Psoas muscle (tissue), 8 donors: ENCODE results near the gene SLC39A11. TPM values are rescaled to one million over a fixed set of nuclear protein-coding genes. Genes with fewer than 3 reads are reported as not detected.

Experiments
- ATAC-seq, 4 donors: fragments of 200-7000 bp; cut with Tn5 transposase; one replicate each; pipeline ENCODE4 v1.9.1; 2020; ENCODE audit warnings: moderate library complexity in 3 of 4, mild to moderate bottlenecking in 2 of 4
- DNase-seq, 2 donors: peaks; one replicate each; pipeline ENCODE4 v3.0.0-alpha.2; 2020
- H3K27ac ChIP-seq: fragments of 200-600 bp; one replicate; pipeline ENCODE4 v1.8.0; 2022
- H3K27me3 ChIP-seq, 3 donors: fragments of 200-600 bp in 1 of 3; one replicate each; pipeline versions ENCODE4 v1.6.1 to v1.8.0; 2013 to 2022; ENCODE audit warnings: low read length in 2 of 3, mild to moderate bottlenecking in 2 of 3, moderate library complexity in 1 of 3; ENCODE audit not compliant: insufficient read depth in 3 of 3
- H3K36me3 ChIP-seq, 2 donors: fragments of 200-600 bp in 1 of 2; one replicate each; pipeline versions ENCODE4 v1.6.1 to v1.8.0; 2013 to 2022; ENCODE audit warnings: low read depth in 1 of 2, mild to moderate bottlenecking in 1 of 2, moderate library complexity in 1 of 2; ENCODE audit not compliant: insufficient read depth in 1 of 2
- H3K4me1 ChIP-seq: fragments of 200-600 bp; one replicate; pipeline ENCODE4 v1.8.0; 2022
- H3K4me3 ChIP-seq: fragments of 200-600 bp; one replicate; pipeline ENCODE4 v1.8.0; 2022; ENCODE audit warnings: mild to moderate bottlenecking
- H3K9me3 ChIP-seq: fragments of 200-600 bp; one replicate; pipeline ENCODE4 v1.8.0; 2022
- WGBS, 3 donors: extraction: QIAGEN DNeasy Blood & Tissue Kit; methylation state at CpG; one replicate each; pipeline versions ENCODE4 v1.1.6 to v1.1.7; 2013; 5-methylcytosine and 5-hydroxymethylcytosine counted together
- intact Hi-C, 2 donors: fragments of 100-400 bp; cut with DNase I; formaldehyde crosslinking; loops; one replicate each; pipeline versions ENCODE4 v1.11.0 to v1.14.2; 2022
- polyA plus RNA-seq, 3 donors: library from polyadenylated mRNA; stranded (reverse); fragments of 200-250 nt; gene quantifications; one replicate each; pipeline ENCODE4 v1.2.3, GENCODE V29; 2013
- total RNA-seq, 4 donors: library from RNA; stranded (reverse); fragmentation: NEBNext Ultra II Directional in 2 of 4; extraction: Animal tissue kit (Norgen Biotek cat#: 25700) in 2 of 4; gene quantifications; one replicate each; pipeline versions ENCODE4 v1.2.1 to v1.2.4, GENCODE V29; 2021 to 2023
- TF ChIP-seq, protein P1 (sequence below): fragments of 200-600 bp; IDR thresholded peaks from one replicate; pipeline ENCODE4 v1.8.0; 2022; ENCODE audit warnings: antibody characterized with exemption
- donor health status: healthy with polysubstance abuse.
- donor health status: DM: no; HTN: no; CAD: no; lungs with moderate emphysema.
- donor health status: Bipolar disorder and iron deficiency.
- donor health status: healthy.
- donor health status: DM: yes; HTN: yes; CAD: no.
- donor health status: DM: no; HTN: no; CAD: no.
- donor health status: DM: no; HTN: no; CAD: no.
- donor health status: DM: yes; HTN: yes; CAD: no.

The SLC39A11 gene
- total and polyA plus RNA-seq, 7 donors: 1.6 to 9.7 (median 7.9) TPM

DNA sequence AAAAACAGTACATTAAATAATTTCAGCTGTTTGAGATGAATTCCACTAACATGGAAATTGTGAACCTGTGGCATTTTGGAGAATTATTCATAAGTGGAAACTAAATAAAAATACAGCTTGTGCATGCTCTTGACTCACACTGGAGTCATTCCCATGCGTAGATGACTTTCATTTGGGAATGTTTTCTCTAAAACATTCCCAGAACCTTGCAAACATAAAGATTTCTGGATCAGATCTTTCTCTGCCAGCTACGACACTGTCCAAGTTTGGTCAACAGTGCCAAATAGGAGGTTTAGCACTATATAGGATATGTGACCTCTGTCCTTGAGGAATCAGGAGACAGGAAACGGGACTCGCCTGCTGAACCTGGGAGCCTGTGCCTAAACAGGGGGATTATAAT lies 400.9 kb downstream of the SLC39A11 start:
- Histone ChIP-seq H3K9me3 (no peaks in the 10 kb centered on the region), H3K4me3 (no peak overlapping the region), H3K27me3 (no peaks in the 10 kb centered on the region), H3K27ac (no peak overlapping the region), H3K36me3 (no peaks in the 10 kb centered on the region), H3K4me1 (no peaks in the 10 kb centered on the region)
- ATAC-seq (no peak), DNase-seq (no peak)
- intact Hi-C loops: no loop called here
- WGBS, 3 donors: 74 to 100% (median 98%) methylated on average over 4 of the region's 4 CpGs
- TF ChIP-seq, protein P1, sequence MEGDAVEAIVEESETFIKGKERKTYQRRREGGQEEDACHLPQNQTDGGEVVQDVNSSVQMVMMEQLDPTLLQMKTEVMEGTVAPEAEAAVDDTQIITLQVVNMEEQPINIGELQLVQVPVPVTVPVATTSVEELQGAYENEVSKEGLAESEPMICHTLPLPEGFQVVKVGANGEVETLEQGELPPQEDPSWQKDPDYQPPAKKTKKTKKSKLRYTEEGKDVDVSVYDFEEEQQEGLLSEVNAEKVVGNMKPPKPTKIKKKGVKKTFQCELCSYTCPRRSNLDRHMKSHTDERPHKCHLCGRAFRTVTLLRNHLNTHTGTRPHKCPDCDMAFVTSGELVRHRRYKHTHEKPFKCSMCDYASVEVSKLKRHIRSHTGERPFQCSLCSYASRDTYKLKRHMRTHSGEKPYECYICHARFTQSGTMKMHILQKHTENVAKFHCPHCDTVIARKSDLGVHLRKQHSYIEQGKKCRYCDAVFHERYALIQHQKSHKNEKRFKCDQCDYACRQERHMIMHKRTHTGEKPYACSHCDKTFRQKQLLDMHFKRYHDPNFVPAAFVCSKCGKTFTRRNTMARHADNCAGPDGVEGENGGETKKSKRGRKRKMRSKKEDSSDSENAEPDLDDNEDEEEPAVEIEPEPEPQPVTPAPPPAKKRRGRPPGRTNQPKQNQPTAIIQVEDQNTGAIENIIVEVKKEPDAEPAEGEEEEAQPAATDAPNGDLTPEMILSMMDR: no peak

DNA sequence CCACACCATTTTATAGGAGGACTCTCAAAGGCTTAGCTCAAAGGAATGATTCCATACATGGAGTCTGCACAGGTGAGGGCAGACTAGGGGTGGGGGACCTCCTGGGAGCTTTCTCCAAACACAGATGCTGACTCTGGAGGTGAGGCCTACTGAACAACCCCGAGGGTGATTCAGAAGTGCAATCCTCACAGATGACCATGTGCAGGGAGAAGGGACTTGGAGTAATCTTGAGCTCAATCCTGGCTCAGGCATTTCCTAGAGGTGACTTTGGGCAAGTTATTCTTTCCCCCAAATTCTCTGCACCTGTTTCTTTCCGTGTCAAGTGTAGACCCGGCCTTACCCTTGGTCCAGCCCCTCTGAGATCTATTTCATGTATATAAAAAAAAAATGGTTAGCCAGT lies 401.5 kb downstream of the SLC39A11 start:
- WGBS, 3 donors: 73 to 83% (median 79%) methylated on average over 3 of the region's 3 CpGs
- Histone ChIP-seq H3K27ac (no peak overlapping the region), H3K27me3 (no peaks in the 10 kb centered on the region), H3K4me1 (no peaks in the 10 kb centered on the region), H3K9me3 (no peaks in the 10 kb centered on the region), H3K36me3 (no peaks in the 10 kb centered on the region), H3K4me3 (no peak overlapping the region)
- ATAC-seq (no peak), DNase-seq (no peak)
- TF ChIP-seq, protein P1: no peak
- intact Hi-C loops: no loop called here

DNA sequence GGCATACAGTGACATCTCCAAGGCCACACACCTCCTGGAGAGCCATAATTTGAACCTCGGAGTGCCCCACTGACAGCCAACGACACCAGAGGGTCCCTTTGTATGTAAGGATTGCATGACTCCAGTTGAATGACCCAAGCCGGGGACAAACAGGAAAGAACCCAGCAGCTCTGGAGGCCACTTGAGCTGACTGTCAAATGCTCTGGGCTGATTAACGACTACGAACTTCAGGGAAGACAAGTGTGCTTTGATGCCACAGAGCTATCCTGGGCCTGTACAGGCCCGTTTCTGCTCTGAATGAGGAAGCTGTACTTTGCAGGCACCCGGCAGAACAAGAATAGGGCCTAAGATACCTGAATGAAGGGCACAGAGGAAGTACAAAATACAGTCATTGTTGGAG lies 404.6 kb downstream of the SLC39A11 start:
- ATAC-seq (no peak), DNase-seq (no peak)
- H3K27ac ChIP-seq: no peak overlapping the region
- peaks cover 0 to 2% (median 0%) of the 10 kb centered on the region in 3 donors for H3K27me3 ChIP-seq
- H3K4me1 ChIP-seq: no peaks in the 10 kb centered on the region
- intact Hi-C loops: no loop called here
- no peak overlapping the region for H3K4me3 ChIP-seq
- H3K36me3 ChIP-seq: no peaks in the 10 kb centered on the region
- TF ChIP-seq, protein P1: no peak
- 60 to 74% (median 72%) methylated on average over 7 of the region's 7 CpGs for WGBS, 3 donors
- no peaks in the 10 kb centered on the region for H3K9me3 ChIP-seq

- no peak overlapping the region for H3K27ac ChIP-seq
- H3K4me3 ChIP-seq: no peak overlapping the region
- H3K36me3 ChIP-seq: no peaks in the 10 kb centered on the region
- WGBS, 3 donors: 79 to 80% (median 80%) methylated on average over 11 of the region's 11 CpGs
- DNase-seq (no peak), ATAC-seq (no peak)
- no peaks in the 10 kb centered on the region for H3K9me3 ChIP-seq
- no peaks in the 10 kb centered on the region for H3K4me1 ChIP-seq
- intact Hi-C loops: no loop called here
- H3K27me3 ChIP-seq: peaks cover 0 to 2% (median 0%) of the 10 kb centered on the region in 3 donors
- TF ChIP-seq, protein P1: no peak
Measured at GRCh38 chr17:72684405-72685020, 408.0 kb downstream of the SLC39A11 start.
